ENCODE measurements around the gene DGKG.

DGKG gene

DNA sequence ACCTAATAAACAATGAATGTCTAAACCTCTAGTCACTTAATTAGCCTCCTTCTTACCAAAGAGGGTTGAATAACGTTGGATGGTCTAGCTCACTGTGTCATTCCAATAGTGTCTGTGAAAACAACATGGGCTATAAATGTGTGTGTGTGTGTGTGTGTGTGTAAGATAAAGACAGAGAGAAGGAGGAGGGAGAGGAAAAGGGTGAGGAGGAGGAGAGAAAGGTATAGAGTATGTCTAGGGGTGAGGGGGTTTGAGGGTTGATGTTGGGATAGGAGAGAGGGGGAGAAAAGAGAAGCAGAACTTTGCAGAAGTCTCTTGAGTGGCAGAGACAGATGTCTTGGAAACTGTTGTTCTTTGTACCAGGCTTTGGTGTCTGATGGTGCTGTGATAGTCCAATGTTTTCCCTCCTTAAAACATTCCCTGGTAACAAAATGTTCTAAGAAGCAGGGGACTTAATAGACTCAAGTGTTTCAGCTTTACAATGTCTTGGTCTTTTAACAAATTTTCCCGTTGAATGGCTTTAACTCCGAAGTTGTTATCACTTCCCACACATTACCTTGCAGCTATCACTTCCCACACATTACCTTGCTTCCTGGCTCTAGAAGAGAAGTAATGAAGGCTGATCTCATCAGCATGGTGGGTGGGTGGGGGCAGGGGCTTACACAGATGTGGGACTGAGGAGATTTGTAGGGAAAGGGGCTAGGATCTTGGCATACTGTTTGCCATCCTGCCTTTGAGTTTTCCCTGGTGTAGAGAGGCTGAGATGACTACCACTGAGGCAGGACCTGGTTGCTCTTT, 195.3 kb downstream of the DGKG start:
- DNase-seq = no peak

DNA sequence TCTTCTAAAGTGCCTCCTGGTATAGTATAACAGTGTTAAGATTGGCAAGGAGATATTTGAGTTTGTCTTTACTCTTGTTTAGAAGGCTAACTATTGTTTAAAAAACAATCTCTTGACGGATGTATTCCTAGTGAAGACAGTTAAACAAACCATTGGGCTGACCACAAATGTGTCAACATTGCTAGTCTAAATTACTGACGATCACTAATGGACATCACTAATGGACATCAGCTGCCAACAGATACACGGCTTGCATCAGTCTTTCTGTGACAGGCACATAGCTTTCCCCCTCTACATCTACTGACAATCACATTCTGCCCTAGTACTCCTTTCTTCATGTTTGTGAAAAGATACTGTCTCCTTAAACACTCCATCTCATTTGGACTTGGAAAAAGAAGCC, 196.0 kb downstream of the DGKG start:
- no peak for DNase-seq

DNA sequence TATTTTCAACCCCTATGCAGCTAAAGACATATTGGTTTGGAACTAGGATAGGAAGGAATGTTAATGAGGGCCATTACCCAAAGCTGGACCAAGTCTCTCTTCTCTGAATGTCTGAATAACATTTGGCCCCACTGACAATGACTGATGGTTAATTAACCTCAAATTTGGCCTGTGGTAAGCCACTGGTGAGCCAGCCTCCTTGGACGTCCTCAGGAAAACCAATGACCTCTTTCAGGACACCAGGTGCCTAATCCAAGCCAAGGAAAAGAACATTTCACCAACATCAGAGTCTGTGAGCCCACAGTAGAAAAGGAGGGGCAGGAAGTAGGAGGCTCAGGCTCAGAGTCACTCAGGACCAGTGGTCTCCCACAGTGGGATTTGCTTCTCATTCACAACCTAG, 196.7 kb downstream of the DGKG start:
- no peak for DNase-seq

DNA sequence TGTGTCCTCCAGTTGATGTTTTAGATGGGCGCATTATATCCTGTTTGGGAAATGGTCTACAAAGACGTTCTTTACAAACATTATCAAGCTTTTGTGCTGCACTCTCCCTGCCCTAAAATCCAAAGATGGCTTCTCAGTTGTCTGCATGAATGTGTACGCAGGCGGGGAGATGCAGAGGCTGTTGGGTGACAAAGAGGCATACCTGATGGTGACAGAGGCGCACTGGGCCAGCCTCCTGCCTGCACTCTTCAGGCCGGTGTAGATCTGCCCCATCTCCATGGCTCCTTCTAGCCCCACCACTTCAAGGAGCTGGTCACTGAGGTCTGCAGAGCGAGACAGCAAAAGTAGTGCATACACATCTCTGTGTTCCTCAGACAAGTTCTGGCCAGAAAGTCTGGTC, 197.3 kb downstream of the DGKG start:
- no peak for DNase-seq

DNA sequence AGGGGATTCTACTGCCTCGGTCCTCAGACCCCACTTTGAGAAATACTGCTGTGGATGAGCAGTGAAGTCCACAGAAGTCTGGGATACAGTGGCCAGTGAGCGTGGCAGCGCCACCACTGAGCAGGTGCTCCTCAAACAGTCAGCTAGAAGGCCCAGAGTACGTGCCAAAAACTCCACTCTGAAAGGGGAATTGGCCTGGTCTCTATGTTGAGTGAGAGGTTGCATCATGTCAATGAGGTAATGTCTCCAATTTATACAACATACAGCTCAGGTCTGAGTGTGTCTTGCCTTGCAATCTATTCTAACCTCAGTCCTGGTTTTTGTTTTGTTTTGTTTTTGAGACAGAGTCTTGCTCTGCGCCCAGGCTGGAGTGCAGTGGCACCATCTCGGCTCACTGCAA, 199.8 kb downstream of the DGKG start:
- DNase-seq = no peak

DNA sequence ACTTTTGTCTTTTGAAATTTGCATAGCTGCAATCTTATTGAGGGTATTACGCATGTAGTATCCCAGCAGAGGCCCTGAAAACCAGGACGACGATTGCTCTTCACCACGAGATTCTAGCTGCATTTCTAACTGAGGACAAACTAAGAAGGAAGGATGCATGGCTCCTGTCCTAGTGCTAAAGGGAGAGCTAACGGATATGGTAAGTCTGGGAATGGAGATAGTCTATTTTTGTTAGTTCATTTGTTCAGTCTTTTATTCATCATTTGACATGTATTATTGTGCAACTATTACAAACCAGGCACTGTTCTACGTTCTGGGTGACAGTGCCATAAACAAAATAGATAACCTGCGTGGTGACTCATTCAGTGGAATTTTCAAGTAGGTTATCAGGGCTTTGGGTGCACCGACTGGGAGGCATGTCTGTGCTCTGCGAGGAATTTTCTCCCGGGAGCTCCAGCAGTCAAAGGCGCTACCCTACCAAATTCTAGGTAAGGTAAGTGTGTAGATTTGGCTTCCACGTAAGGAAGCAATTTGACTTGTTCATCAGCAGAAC, 201.3 kb downstream of the DGKG start:
- no peak for DNase-seq

DNA sequence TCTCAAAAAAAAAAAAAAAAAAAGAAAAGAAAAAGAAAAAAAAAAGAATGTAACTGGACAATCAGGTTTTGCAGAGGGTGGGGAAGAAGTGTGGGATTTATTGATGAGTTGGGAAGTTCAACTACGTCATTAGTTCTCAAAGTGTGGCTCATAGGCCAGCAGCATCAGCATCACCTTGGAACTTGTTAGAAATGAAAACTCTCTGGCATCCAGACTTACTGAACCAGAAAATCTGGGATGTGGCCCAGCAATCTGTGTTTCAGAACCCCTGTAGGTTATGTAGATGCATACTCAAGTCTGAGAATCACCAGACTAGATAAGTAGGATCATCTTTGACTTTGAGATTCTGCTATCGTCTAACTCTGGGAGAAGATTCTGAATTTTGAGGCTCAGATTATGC, 207.4 kb downstream of the DGKG start:
- DNase-seq = no peak

DNA sequence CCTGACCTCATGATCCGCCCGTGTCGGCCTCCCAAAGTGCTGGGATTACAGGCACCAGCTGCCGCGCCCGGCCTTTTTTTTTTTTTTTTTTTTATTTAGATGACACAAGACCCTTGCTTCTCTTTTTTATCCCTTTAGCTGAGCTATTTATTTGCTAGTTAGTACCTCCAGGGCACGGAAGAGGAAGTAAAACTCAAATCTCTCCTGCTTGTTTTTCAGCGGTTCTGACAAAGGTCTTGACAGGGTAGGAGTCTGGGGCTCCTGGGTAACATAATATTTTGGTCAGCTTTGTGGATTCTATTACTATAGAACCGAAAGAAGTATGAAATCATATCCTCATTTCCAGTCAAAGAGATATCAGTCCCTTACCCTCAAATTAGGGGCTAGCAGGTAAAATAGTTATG, 209.1 kb downstream of the DGKG start:
- DNase-seq = no peak

DNA sequence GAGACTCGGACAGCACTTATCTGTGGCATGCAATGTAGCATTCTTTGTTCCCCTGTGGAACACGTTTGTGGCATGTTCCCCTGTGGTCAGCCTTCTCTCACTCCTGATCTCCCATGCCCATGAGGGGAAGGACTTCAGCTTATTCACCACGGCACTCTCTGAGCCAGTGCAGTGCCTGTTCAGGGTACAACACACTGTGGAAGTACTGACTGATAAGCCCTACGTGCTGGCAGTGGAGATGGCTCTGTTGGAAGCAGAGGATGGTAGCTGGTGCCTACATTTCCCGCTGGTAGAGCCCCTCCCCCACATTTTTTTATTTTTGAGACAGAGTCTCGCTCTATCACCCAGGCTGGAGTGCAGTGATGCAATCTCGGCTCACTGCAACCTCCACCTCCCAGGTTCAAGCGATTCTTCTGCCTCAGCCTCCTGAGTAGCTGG, 209.7 kb downstream of the DGKG start:
- DNase-seq = no peak

DNA sequence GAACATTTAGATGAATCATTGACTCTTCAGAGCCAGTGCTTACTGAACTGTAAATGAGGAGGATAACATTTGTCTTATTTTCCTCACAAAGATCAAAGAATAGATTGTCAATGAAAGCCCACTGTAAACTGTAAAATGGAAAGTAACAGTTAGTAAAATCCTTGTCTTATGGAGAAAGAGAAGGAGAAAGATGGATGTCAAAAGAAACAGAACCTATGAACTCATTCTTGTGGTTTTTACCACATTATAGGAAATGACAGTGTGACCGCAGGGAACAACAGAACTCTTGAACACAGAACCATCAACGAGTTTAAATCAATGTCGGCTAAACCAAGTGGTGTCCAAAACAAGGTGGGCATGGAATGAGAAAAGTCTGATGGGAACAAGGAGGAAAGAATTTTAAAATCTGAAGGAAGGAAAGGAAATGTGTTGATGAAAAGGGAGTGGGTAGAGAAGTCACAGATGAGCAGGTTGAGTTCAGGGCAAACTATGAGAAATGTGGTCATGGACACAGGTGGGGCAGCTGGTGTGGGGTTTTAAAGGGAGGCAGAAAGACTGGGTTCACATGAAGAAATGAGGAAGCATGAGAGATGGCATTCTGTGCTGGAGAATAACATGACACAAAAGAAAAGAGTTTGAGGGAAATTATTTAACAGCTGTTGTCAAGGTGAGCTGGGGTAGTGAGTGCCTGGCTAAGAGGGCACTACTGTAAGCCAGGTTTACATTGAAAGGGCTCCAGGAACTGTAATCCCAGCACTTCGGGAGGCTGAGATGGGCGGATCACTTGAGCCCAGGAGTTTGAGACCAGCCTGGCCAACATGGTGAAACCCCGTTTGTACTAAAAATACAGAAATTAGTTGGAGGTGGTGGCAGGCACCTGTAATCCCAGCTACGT, 210.7 kb downstream of the DGKG start:
- DNase-seq = no peak

DNA sequence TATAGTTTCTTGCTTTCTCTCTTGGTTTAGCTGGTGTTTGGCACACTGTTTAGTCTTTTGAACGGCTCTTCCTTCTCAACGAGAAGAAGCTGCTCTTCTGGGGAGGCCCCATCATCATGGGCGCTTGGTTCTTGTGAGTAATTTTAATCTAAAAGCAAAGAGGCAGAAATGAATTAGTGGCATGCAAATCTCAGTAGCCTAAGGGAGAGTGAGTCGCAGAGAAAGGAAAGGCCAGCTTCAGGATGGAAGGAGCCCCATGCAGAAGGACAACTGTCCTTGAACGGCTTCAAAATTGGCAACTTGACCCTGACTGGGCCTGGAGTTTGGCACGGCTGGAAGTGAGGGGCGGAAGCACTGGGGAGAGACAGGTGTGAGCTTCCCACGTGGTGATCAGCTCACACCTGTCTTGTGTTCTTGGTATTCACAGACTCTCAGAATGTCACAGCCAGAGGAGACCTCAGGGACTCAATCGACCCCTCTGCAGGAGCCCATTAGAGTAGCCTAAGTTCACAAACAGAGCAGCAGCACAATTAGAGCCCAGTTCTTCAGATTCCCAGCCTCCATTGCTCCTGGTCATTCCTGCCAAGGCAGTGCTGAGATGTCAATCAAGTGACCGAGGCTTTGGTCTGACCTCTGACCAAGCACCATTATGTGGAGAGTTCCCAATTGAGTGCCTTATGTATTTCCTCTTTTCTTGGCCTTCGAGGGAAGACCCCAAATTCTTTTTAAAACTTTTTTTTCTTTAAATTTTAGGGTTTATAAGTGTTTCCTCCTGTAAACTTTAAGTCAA, 211.8 kb downstream of the DGKG start:
- no peak for DNase-seq

DNA sequence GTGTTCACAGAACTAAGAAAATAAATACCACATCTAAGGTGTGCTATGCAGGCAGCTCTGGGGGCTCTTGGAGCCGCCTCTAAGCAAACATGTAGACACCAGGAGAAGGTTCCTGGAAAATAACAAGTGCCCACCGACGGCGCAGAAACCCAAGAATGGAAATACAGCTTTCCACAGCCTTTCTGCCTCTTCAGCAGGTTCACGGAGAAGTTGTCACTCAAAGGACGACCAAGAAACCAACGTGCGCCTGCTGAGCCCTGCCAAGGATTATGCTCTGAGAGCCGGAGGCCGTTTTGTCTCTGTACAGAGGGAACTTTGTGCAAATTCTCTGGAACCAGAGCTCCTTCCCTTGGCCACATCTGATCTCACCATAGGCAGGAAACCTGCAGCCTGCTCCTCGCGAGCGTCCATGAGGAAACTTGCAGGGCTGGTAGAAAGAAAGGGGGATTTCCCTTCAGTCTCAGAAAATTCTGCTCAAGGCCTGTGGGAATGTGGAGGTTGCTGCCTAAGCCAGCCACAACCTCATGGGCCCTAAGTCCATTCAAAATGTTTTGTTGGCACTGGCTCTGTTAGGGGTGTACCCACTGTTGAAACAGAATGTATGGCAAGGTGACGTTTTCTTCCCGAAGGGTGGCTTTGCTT, 212.6 kb downstream of the DGKG start:
- no peak for DNase-seq

DNA sequence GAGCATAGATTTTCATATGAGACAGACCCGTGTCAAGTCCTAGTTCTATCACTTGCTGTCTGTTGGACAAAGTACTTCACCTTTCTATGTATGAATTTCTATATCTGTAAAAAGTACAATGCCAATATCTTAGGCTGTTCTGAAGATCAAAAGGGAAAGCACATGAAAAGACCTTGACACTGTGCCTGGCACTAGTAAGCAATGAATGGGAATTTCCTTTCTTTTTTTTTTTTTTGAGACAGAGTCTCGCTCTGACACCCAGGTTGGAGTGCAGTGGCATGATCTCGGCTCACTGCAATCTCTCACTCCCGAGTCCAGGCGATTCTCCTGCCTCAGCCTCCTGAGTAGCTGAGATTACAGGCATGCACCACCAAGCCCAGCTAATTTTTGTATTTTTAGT, 217.8 kb downstream of the DGKG start:
- no peak for DNase-seq

DNA sequence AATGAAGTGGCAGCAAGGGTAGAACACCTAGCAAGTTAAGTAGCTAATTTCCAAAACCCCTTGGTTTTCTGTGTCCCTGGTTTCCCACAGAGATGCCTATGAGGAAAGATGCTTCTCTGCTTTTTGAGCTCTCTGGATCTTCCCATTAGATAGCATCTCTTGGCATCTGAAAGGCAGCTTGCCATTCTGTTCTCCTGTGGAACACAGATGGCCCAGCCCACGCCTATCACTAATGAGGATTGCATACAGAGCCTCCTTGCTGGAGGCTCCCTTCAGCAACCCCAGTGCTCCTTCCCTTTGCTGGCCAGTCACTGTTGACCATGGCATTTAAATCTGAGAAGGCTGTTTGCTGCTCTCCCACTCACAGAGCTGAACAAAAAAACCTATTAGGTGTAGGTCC, 218.8 kb downstream of the DGKG start:
- DNase-seq = no peak

DNA sequence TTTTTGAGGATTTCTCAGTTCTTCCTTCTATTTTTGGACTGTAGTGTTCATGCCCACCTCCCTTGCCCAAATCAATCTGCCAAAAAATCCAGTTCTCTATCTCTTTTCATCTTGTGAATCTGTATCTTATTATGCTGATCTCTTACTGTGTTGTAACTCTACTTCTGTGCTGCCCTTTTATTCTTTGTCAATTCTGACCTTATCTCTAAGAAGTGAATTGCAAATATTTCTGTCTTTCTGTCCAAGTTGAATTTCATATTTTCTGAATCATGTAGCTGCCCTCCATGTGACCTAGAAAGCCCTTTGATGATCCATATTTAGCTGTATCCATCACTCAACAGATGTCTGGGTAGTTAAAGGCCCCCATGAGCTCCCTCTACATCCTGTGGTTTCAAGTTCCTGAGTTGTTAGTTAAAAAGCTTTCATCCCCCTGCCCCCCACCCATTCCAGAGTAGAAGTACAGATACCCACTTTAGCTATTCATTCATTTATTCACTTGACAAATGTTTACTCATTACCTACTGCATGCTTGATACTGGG, 219.6 kb downstream of the DGKG start:
- DNase-seq = no peak

DNA sequence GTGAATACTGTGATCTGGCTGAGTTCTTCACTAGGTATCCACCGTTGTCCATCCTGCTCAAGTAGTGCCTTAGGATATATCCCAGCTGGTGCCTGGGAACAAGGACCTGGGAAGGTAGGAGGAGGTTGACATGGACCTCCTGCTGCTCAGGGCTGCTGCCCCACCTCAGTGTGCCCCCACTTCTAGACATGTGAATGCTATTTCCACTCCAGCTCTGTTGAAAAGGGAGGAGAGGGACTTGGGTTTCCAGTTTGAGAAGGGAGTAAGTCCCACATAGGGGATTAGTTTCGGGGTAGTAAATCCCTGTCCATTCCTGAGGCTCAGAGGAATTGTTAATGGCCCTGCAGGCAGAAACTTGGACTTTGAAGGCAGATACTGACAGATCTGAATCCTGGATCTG, 220.2 kb downstream of the DGKG start:
- no peak for DNase-seq

DNA sequence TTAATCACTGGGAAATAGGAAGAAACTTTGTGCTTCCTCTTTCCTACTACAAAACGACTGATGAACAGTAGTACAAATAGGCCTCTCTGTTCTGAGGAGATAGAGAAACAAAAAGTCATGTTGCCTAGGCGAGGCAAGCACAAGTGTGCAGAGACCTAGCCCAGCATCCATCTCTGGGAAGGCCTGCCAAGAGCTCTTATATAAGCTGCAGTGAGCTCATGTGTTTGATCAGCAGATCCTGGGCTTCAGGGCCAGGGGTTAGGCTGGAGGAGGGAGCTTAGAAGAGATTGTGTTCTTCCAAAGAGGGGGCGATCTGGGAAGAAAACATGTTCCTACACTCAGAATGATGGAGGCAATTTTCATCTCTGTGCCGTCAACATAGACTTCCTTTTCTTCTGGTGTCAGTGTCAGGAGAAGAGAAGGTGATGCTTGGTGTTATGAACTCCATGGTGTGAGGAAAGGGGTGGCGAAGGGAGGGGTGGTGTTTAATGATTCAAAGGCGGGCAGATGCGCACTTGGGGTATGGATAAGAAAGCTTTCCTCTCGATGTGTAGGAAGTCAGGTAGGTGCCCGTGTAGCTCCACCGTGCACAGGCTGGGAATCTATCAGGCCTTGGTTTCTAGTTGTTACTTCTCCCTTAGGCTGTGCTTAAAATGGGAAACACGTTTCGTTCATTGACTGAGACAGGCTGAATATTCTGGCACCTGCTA, 223.6 kb downstream of the DGKG start:
- no peak for DNase-seq

DNA sequence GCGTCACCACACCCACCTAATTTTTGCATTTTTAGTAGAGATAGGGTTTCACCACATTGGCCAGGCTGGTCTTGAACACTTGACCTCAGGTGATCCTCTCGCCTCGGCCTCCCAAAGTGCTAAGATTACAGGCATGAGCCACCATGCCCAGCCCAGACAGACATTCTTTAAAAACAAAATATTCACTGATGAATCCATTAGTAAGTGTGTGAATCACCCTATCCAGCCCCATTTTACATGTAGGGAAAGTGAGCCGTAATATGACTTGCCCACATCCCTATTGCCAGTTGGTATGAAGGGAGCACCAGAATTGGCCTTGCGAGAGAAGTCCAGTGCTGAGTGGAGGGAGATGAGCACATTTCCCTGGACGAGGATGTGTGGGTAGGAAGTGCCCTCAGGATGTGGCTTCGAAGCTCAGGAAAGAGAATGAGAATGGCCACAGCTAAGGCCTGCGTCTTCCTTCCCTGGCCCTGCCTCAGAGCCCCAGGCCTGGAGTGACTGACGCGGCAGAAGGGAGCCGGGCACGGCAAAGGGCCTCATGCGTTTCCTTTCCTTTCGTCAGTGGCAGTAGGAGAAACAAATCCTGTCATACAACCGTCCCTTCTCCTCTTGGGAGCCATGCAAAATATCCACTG, 224.9 kb downstream of the DGKG start:
- DNase-seq = no peak

DNA sequence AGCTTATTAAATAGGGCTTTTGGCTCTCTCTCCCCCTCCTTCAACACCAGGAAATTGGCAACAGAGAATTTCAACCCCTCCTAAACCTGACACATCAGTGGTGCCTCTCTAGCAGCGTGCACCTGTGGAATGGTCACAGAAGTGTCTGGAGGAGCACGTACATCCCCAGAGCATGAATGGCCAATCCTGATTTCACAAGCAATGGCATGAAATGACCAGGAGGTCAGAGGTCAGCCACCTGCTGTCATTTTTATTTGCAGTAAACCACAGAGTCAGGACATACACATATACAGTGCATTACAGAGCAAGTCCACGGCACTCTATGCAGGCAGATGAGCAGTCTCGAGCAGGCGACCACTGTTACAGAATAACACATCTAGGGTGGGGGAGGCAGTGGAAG, 228.1 kb downstream of the DGKG start:
- no peak for DNase-seq

DNA sequence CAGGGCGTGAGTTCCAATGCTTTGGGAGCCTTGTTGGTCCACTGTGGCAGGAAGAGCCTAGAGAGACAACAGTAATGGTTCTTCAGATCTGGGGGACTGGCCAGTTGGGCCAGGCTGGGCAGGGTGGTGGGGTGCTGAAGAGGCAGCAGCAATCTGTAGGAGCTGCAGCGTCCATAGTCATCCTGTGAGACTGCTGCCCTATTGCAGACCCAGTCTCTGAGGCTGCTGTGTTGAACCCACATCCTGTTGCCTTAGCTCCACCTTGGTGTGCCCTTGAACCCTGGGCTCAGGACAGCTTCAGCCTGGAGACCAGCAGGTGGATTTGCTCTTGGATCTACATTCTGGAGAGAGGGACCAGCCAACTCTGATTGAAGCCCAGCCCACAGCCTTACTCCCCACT, 229.5 kb downstream of the DGKG start:
- no peak for DNase-seq

DNA sequence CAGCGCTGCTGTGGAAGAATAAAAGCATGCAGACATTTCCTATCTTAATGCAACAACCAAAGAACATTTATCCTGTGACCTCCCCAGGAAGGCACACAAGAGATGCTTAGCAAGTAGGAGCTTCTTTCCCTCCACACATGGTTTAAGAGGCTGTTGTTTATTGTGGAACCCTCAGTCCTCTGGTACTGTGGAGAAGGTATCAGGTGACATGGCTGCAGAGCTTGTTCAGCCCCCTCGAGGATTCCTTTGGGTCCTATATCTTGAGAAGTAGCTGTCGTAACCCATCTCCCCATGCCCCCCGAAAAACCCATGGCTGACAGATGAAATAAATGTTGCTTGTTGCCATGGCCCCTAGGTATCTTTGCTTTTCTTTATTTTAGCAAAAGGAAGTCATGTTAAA, 232.8 kb downstream of the DGKG start:
- DNase-seq = no peak

All from NCI-H187 treated with DMSO at 0.1 percent for 48 hours (cell line).